GM12878 (cell line): Measurements from ENCODE around the gene IFITM2. TPM values are rescaled to one million over a fixed set of nuclear protein-coding genes. Genes with fewer than 3 reads are reported as not detected.

ENCODE experiments used
- BCL3 ChIP-seq: IDR thresholded peaks from 2 replicates; pipeline ENCODE4 v1.6.1; 2011; ENCODE audit warnings: borderline replicate concordance, low read depth, mild to moderate bottlenecking, moderate library complexity, low read length; ENCODE audit not compliant: insufficient read depth, poor library complexity, severe bottlenecking
- CEBPB ChIP-seq, 2 experiments: fragments of 150-350 bp in 1 of 2; IDR thresholded peaks; 2 replicates each; pipeline ENCODE4 v1.6.1; 2012 to 2014; ENCODE audit warnings: low read depth in 2 of 2, low read length in 2 of 2, borderline replicate concordance in 1 of 2, inconsistent platforms in 1 of 2
- CHD1 ChIP-seq: IDR thresholded peaks from 2 replicates; pipeline ENCODE4 v1.6.1; 2012; ENCODE audit warnings: low read depth, low read length, improper control_type of control experiment
- CREM ChIP-seq: IDR thresholded peaks from 2 replicates; pipeline ENCODE4 v1.6.1; 2014; ENCODE audit warnings: antibody characterized with exemption, low read depth
- E2F8 ChIP-seq: fragments of 450-650 bp; IDR thresholded peaks from 2 replicates; pipeline ENCODE4 v1.6.1; 2018; ENCODE audit warnings: mild to moderate bottlenecking, low read depth, moderate library complexity; ENCODE audit not compliant: partially characterized antibody
- EED ChIP-seq: sonication (generic); IDR thresholded peaks from 2 replicates; pipeline ENCODE4 v1.6.1; 2016; ENCODE audit warnings: antibody characterized with exemption, low read depth
- IRF4 ChIP-seq: IDR thresholded peaks from 2 replicates; pipeline ENCODE4 v1.6.1; 2011; ENCODE audit warnings: low read depth, low read length
- MTA2 ChIP-seq: fragments of 450-650 bp; IDR thresholded peaks from 2 replicates; pipeline ENCODE4 v1.6.1; 2016; ENCODE audit warnings: low read depth, mild to moderate bottlenecking, moderate library complexity
- MYB ChIP-seq: fragments of 150-350 bp; IDR thresholded peaks from 2 replicates; pipeline ENCODE4 v1.6.1; 2014; ENCODE audit warnings: mild to moderate bottlenecking, low read depth, low read length, borderline replicate concordance
- MYC ChIP-seq: IDR thresholded peaks from 2 replicates; pipeline ENCODE4 v1.6.1; 2011; ENCODE audit warnings: mild to moderate bottlenecking, low read length, moderate library complexity, inconsistent platforms; ENCODE audit not compliant: insufficient read depth, insufficient replicate concordance, insufficient read length, severe bottlenecking
- NR2F1 ChIP-seq: fragments of 450-650 bp; conservative IDR thresholded peaks from 2 replicates; pipeline ENCODE4 v1.6.1; 2017; ENCODE audit warnings: mild to moderate bottlenecking
- POLR2A ChIP-seq: IDR thresholded peaks from 2 replicates; pipeline ENCODE4 v1.6.1; 2011; ENCODE audit warnings: low read depth, mild to moderate bottlenecking, low read length
- PRDM15 ChIP-seq: fragments of 450-650 bp; formaldehyde crosslinking; IDR thresholded peaks from 2 replicates; pipeline ENCODE4 v1.4.0; 2020; ENCODE audit warnings: mild to moderate bottlenecking, moderate library complexity
- RAD21 ChIP-seq: IDR thresholded peaks from 2 replicates; pipeline ENCODE4 v1.6.1; 2011; ENCODE audit warnings: mild to moderate bottlenecking, low read depth, low read length, moderate library complexity; ENCODE audit not compliant: insufficient read depth
- SIN3A ChIP-seq: IDR thresholded peaks from 2 replicates; pipeline ENCODE4 v1.6.1; 2012; ENCODE audit warnings: low read depth, low read length, improper control_type of control experiment
- SKIL ChIP-seq: fragments of 450-650 bp; IDR thresholded peaks from 2 replicates; pipeline ENCODE4 v1.6.1; 2017; ENCODE audit warnings: mild to moderate bottlenecking, low read depth, inconsistent platforms; ENCODE audit not compliant: poor library complexity, severe bottlenecking
- SPI1 ChIP-seq: IDR thresholded peaks from 2 replicates; pipeline ENCODE4 v1.6.1; 2011; ENCODE audit warnings: low read depth, mild to moderate bottlenecking, low read length, moderate library complexity, borderline replicate concordance; ENCODE audit not compliant: insufficient read depth
- ZBED1 ChIP-seq: IDR thresholded peaks from 2 replicates; pipeline ENCODE4 v1.6.1; 2016; ENCODE audit warnings: borderline replicate concordance
- ZNF24 ChIP-seq: fragments of 450-650 bp; IDR thresholded peaks from 2 replicates; pipeline ENCODE4 v1.6.1; 2017; ENCODE audit warnings: antibody characterized with exemption, mild to moderate bottlenecking
- polyA plus RNA-seq, 11 experiments: library from polyadenylated mRNA; depleted of rRNA in 4 of 11; unstranded in 6 of 11; stranded (reverse) in 5 of 11; fragments of >200 nt; fragmentation: Nextera tagmentation in 4 of 11; fragmentation: Illumina TruSeq in 1 of 11; extraction: Ambion mirVana in 4 of 11; extraction: Trizol in 1 of 11; gene quantifications; 1 replicate in 1 of 11; 2 replicates in 10 of 11; pipeline versions ENCODE4 v1.2.1 to v1.2.3, GENCODE V29; 2011 to 2016; ENCODE audit warnings: inconsistent platforms in 2 of 11, missing spikeins in 2 of 11, low read depth in 1 of 11
- total RNA-seq, 4 experiments: library from RNA; depleted of rRNA in 3 of 4; stranded (reverse); fragments of >200 nt in 3 of 4; fragmentation: Illumina TruSeq in 1 of 4; extraction: Trizol in 1 of 4; gene quantifications; 2 replicates each; pipeline versions ENCODE4 v1.2.1 to v1.2.3, GENCODE V29; 2013 to 2021

IFITM2 gene
- total and polyA plus RNA-seq, 10 of the 15 experiments (the other 5 are each of a cell fraction or from before 2014, with no cell fraction given): 116 to 3,672 (median 724) TPM

GRCh38 chr11:350723-351255 is 43.2 kb downstream of the IFITM2 start (continued):
- TF ChIP-seq PRDM15 (CRISPR knock-in tag) (no peak), EED (peak; percentile 57; the same call in 1 of the 2 replicates), POLR2A (peak; percentile 58; the same call in 1 of the 2 replicates), CEBPB (IDR thresholded peaks at IDR 0.05; ENCODE audit: borderline replicate concordance in 1 of 2, low read depth in 2 of 2, low read length in 2 of 2) (no peak), ZBED1 (no peak), MYC (no peak), MTA2 (peak; percentile 68; the same call in 1 of the 2 replicates), SPI1 (peak; percentile 39; the same call in 1 of the 2 replicates), BCL3 (no peak), CREM (no peak), MYB (0 out of 2 replicates have a peak, but pooled peaks have one; percentile 9), SKIL (no peak), SIN3A (no peak), NR2F1 (no peak), E2F8 (no peak), RAD21 (no peak), IRF4 (no peak), ZNF24 (no peak), CHD1 (no peak)
